Endothelial cell of umbilical vein (primary cell): ENCODE results near the gene ENOSF1. TPM values are rescaled to one million over a fixed set of nuclear protein-coding genes. Genes with fewer than 3 reads are reported as not detected.

Experiments used
- BruUV-seq: library from RNA; stranded (reverse); fragments of 400-500 nt; replicated peaks from 2 replicates; lab custom pipeline; 2021; lab: Mats Ljungman, UMichigan
- CTCF ChIA-PET: fragments of 300-600, 350-600 bp; sonication (Branson Sonifier 250); formaldehyde crosslinking; loops from one replicate; lab custom pipeline; 2021; ENCODE audit warnings: antibody characterized with exemption, inconsistent platforms; lab: Charles Lee
- POLR2A ChIA-PET: fragments of 300-600, 350-600 bp; sonication (Branson Sonifier 250); formaldehyde crosslinking; loops from one replicate; lab custom pipeline; 2021; ENCODE audit warnings: antibody characterized with exemption, inconsistent platforms; lab: Charles Lee
- DNase-seq: peaks from one replicate; pipeline ENCODE4 v3.0.0-alpha.2; 2011; ENCODE audit warnings: low read depth, low spot score
- FAIRE-seq: peaks from 2 replicates; lab custom pipeline; 2011; peaks lifted over from hg19 to GRCh38; lab: Jason Lieb, UNC
- H2AFZ ChIP-seq: 2 replicates; pipeline ENCODE4 v1.6.0; 2012; ENCODE audit warnings: low read depth, low read length, control low read depth, inconsistent platforms
- H3K27ac ChIP-seq: 2 replicates; pipeline ENCODE4 v1.5.1; 2011; ENCODE audit warnings: low read depth, mild to moderate bottlenecking, control low read depth, low read length, moderate library complexity; ENCODE audit not compliant: insufficient read depth
- H3K27me3 ChIP-seq, 2 experiments: 2 replicates each; pipeline versions ENCODE4 v1.6.0 to v1.6.1; 2011; ENCODE audit warnings: low read length in 2 of 2, mixed read lengths in 1 of 2; ENCODE audit not compliant: control insufficient read depth in 2 of 2, insufficient read depth in 2 of 2
- H3K36me3 ChIP-seq, 2 experiments: 2 replicates in 1 of 2; 3 replicates in 1 of 2; pipeline ENCODE4 v1.5.1; 2011; ENCODE audit warnings: low read length in 2 of 2, mild to moderate bottlenecking in 1 of 2, moderate library complexity in 1 of 2; ENCODE audit not compliant: control insufficient read depth in 2 of 2, insufficient read depth in 2 of 2; ENCODE audit errors: extremely low read depth in 1 of 2
- H3K4me1 ChIP-seq: 3 replicates; pipeline ENCODE4 v1.5.1; 2011; ENCODE audit warnings: mild to moderate bottlenecking, low read length; ENCODE audit not compliant: control insufficient read depth, insufficient read depth; ENCODE audit errors: extremely low read depth
- H3K4me2 ChIP-seq: 2 replicates; pipeline ENCODE4 v1.6.1; 2011; ENCODE audit warnings: low read length, control low read depth, mixed read lengths; ENCODE audit not compliant: insufficient read depth
- H3K4me3 ChIP-seq, 3 experiments: fragments of 200-600 bp in 1 of 3; sonication (generic), shearing (Covaris generic) in 1 of 3; replicated peaks in 1 of 3; 2 replicates each; pipeline ENCODE4 v1.5.1; 2011 to 2016; ENCODE audit warnings: control low read depth in 3 of 3, low read length in 3 of 3, mild to moderate bottlenecking in 2 of 3, inconsistent platforms in 1 of 3, low read depth in 1 of 3, moderate library complexity in 1 of 3; ENCODE audit not compliant: insufficient read depth in 1 of 3
- H3K79me2 ChIP-seq: 2 replicates; pipeline ENCODE4 v1.6.0; 2012; ENCODE audit warnings: low read length, inconsistent platforms; ENCODE audit not compliant: control insufficient read depth, insufficient read depth
- H3K9ac ChIP-seq: replicated peaks from 2 replicates; pipeline ENCODE3; 2011; ENCODE audit warnings: low read length, control low read depth; ENCODE audit not compliant: insufficient read depth; ENCODE audit errors: extremely low read depth
- H3K9me1 ChIP-seq: replicated peaks from 3 replicates; pipeline ENCODE4 v1.6.0; 2011; ENCODE audit warnings: mild to moderate bottlenecking, low read length; ENCODE audit not compliant: control insufficient read depth, insufficient read depth; ENCODE audit errors: extremely low read depth
- H3K9me3 ChIP-seq: replicated peaks from 2 replicates; pipeline ENCODE4 v1.5.1; 2012; ENCODE audit warnings: low read length, inconsistent platforms; ENCODE audit not compliant: control insufficient read depth, insufficient read depth
- H4K20me1 ChIP-seq: replicated peaks from 2 replicates; pipeline ENCODE3; 2011; ENCODE audit warnings: mild to moderate bottlenecking, low read length; ENCODE audit not compliant: control insufficient read depth, insufficient read depth; ENCODE audit errors: extremely low read depth
- CTCF ChIP-seq, 2 donors: IDR thresholded peaks; 1 replicate in 1 of 2; 2 replicates in 1 of 2; pipeline ENCODE4 v1.5.1; 2011; ENCODE audit warnings: low read length in 2 of 2, mild to moderate bottlenecking in 2 of 2, moderate library complexity in 2 of 2, control low read depth in 1 of 2, inconsistent platforms in 1 of 2, low read depth in 1 of 2; ENCODE audit not compliant: insufficient read depth in 1 of 2; ENCODE audit errors: extremely low read depth in 1 of 2
- EZH2 ChIP-seq: IDR thresholded peaks from 2 replicates; pipeline ENCODE4 v1.6.1; 2012; ENCODE audit warnings: borderline replicate concordance, low read depth, mild to moderate bottlenecking, moderate library complexity, low read length, inconsistent platforms; ENCODE audit not compliant: severe bottlenecking
- FOS ChIP-seq: IDR thresholded peaks from 2 replicates; pipeline ENCODE4 v1.6.1; 2011; ENCODE audit warnings: mild to moderate bottlenecking, low read length, moderate library complexity, borderline replicate concordance; ENCODE audit not compliant: insufficient read depth
- GATA2 ChIP-seq: IDR thresholded peaks from 2 replicates; pipeline ENCODE4 v1.7.0; 2011; ENCODE audit warnings: low read depth, mild to moderate bottlenecking, moderate library complexity, mixed read lengths, low read length; ENCODE audit not compliant: insufficient read length, insufficient read depth
- JUN ChIP-seq: IDR thresholded peaks from 2 replicates; pipeline ENCODE4 v1.6.1; 2011; ENCODE audit warnings: borderline replicate concordance, low read depth; ENCODE audit not compliant: insufficient read length, insufficient read depth
- MAX ChIP-seq: IDR thresholded peaks from 2 replicates; pipeline ENCODE4 v1.6.1; 2011; ENCODE audit not compliant: insufficient read depth, insufficient read length
- MYC ChIP-seq: IDR thresholded peaks from one replicate; pipeline ENCODE4 v1.6.1; 2011; ENCODE audit warnings: mild to moderate bottlenecking, low read depth, low read length
- POLR2A ChIP-seq: IDR thresholded peaks from 2 replicates; pipeline ENCODE4 v1.6.1; 2012; ENCODE audit warnings: low read depth, mild to moderate bottlenecking, control low read depth, low read length
- POLR2AphosphoS5 ChIP-seq: IDR thresholded peaks from 2 replicates; pipeline ENCODE4 v1.6.1; 2012; ENCODE audit warnings: low read depth, mild to moderate bottlenecking, control low read depth, low read length, moderate library complexity; ENCODE audit not compliant: insufficient read depth
- dilution Hi-C: fragments of 300-500 bp; cut with MboI; formaldehyde crosslinking; loops from one replicate; pipeline ENCODE4 v1.15.0; 2019; ENCODE audit warnings: low sequenced_read_pairs; ENCODE audit not compliant: extremely low pct_ligation_motif_present
- intact Hi-C: fragments of 100-400 bp; cut with micrococcal nuclease; formaldehyde crosslinking; loops from one replicate; pipeline ENCODE4 v1.10.0; 2022
- polyA plus RNA-seq, 4 experiments: library from polyadenylated mRNA; depleted of rRNA in 3 of 4; stranded (reverse) in 3 of 4; unstranded in 1 of 4; fragments of >200 nt; gene quantifications; 2 replicates each; pipeline versions ENCODE4 v1.2.1 to v1.2.3, GENCODE V29; 2011 to 2012; ENCODE audit warnings: missing spikeins in 1 of 4
- total RNA-seq: library from RNA; stranded (reverse); gene quantifications from 2 replicates; pipeline ENCODE4 v1.2.3, GENCODE V29; 2021

ENOSF1 gene
- total and polyA plus RNA-seq, 2 donors (not counting 3 experiments of a cell fraction or from before 2014, with no cell fraction given): 19.5 to 50.5 TPM

- no peak for TF ChIP-seq GATA2
- Histone ChIP-seq H3K4me1 (peaks cover 5% of the 10 kb centered on the region), H3K79me2 (peaks cover 44% of the 10 kb centered on the region), H3K9ac (no peak overlapping the region), H3K9me1 (no peaks in the 10 kb centered on the region), H3K4me2 (peak overlapping the region; percentile 79), H3K36me3 (peaks cover 0 to 3% of the 10 kb centered on the region in 2 experiments), H3K27ac (no peak overlapping the region), H3K27me3 (no peaks in the 10 kb centered on the region), H3K9me3 (no peaks in the 10 kb centered on the region), H4K20me1 (no peaks in the 10 kb centered on the region), H3K4me3 (peak overlapping the region in 1 of 3 experiments; percentile 84), H2AFZ (no peak overlapping the region)
- intact Hi-C loops (loop anchor here (1.0 kb wide), 1 partner anchor 86 kb away; no protein-coding TSS in a partner anchor), dilution Hi-C loops (no loop called here)
- DNase-seq: no peak
- BruUV-seq: no TSS peak
- ChIA-PET POLR2A (no interaction called here), CTCF (interaction anchor here (1.1 to 1.9 kb wide), 2 partner anchors 120 to 129 kb away, joined by 3 to 10 read pairs; no protein-coding TSS in a partner anchor)
- FAIRE-seq: no peak
Observed at GRCh38 chr18:710418-711300, 1.8 kb downstream of the ENOSF1 start.

GRCh38 chr18:709771-710170, 2.7 kb downstream of the ENOSF1 start:
- H3K4me2 ChIP-seq: no peak overlapping the region
- FAIRE-seq (no peak), DNase-seq (no peak)
- H3K79me2 ChIP-seq: peaks cover 44% of the 10 kb centered on the region
- H3K27ac ChIP-seq: no peak overlapping the region
- BruUV-seq: no TSS peak
- dilution Hi-C loops: no loop called here
- H3K9ac ChIP-seq: no peak overlapping the region
- ChIA-PET POLR2A (no interaction called here), CTCF (interaction anchor here (1.9 kb wide), 1 partner anchor 120 kb away, joined by 10 read pairs; no protein-coding TSS in a partner anchor)
- no peak overlapping the region for H2AFZ ChIP-seq
- no peaks in the 10 kb centered on the region for H4K20me1 ChIP-seq
- no peaks in the 10 kb centered on the region for H3K27me3 ChIP-seq
- intact Hi-C loops: no loop called here
- no peak for TF ChIP-seq CTCF (IDR thresholded peaks at IDR 0.05; ENCODE audit: extremely low read depth in 1 of 2, insufficient read depth in 1 of 2, low read depth in 1 of 2, low read length in 2 of 2)
- no peak for TF ChIP-seq POLR2AphosphoS5
- no peak for TF ChIP-seq POLR2A
- no peak for TF ChIP-seq FOS
- TF ChIP-seq EZH2: no peak
- no peak for TF ChIP-seq MYC
- no peak for TF ChIP-seq GATA2
- TF ChIP-seq MAX: no peak
- TF ChIP-seq JUN: no peak
- H3K4me3 ChIP-seq: no peak overlapping the region
- no peaks in the 10 kb centered on the region for H3K9me3 ChIP-seq
- H3K36me3 ChIP-seq: peaks cover 0 to 3% of the 10 kb centered on the region in 2 experiments
- H3K4me1 ChIP-seq: peaks cover 5% of the 10 kb centered on the region
- no peaks in the 10 kb centered on the region for H3K9me1 ChIP-seq
